NCI-H1048 (cell line): ENCODE results near the gene SKAP1.

ENCODE experiments used
- DNase-seq: peaks from one replicate; lab custom pipeline; 2025; lab: John Stamatoyannopoulos, UW

SKAP1 gene

DNA sequence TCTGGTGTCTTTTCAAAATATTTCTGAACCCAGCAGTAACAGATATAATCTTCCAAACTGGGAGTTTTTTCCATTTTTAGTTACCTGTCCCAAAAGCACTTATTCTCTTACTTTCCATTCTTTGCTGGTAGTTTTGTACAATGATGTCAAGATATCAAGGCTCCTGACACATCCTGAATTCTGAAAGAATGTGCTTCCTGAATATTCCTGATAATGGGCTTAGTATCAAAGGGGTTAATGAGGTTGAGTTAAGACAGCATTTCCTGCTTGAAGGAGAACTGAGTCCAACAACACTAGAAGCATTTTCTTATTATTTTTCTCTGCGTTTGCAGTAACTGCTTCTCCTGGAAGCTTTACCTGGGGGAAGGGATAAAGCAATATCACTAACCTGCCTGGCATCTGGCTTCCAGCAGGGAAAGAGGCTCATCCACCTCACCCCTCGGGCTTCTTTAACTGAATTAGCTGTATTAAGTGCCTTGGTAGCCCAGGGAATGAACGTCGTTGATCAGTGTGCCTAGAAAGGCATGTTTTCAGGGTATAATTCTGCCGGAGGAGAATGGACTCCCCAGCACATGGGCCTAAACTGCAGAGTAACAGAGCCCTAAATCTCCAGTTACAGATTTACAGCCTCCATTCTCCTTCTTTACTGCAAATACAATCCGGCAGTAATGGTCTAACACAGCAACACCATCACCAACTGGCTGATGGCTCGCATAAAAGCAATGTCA, 188.1 kb downstream of the SKAP1 start:
- no peak for DNase-seq

DNA sequence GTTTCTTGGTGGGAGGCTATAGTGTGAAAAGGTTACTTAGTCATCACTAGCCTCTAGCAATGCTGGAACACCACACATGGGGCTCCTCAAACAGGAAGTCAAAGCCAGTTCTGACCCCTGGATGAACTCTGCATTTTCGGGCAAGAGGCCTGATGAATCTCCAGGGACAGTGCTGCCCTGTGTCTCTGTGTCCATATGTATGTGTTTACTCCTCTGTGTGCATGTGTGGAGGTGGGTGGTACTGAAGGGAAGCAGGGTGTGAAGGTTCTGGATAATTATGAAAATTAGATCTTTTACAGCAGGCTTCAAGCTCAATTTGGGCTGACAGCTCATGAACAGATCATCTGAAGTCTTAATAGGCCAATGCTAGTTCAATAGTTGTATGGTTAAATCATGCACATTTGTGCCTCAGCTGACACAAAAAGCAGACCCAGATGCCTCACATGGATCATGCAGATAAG, 188.9 kb downstream of the SKAP1 start:
- DNase-seq, result no peak

DNA sequence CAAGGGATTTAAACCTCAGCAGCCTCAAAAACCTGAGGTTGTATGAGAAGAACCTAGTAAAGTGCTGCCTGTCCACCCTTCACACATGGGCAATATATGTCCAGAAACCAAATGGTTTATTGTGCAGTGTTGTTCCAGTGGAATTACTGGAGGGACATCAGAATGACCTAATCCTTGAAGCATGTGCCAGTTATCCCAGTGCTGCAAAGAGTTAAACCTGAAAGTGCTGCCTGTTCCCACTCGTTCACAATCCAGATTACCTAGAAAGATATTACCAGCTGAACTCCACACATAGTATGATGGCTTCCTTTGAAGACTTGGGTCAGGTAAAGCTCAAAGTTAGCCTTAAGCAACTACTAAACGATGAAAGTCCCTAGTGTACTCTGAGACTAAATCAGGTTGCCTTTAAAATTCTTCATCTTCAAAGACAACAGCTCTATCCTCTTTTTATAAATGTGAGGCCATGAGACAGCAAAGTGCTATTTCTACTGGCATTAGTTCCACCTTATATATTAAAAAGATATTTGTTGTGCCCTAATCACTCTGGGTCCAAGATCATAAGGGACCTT, 189.4 kb downstream of the SKAP1 start:
- DNase-seq, result no peak

DNA sequence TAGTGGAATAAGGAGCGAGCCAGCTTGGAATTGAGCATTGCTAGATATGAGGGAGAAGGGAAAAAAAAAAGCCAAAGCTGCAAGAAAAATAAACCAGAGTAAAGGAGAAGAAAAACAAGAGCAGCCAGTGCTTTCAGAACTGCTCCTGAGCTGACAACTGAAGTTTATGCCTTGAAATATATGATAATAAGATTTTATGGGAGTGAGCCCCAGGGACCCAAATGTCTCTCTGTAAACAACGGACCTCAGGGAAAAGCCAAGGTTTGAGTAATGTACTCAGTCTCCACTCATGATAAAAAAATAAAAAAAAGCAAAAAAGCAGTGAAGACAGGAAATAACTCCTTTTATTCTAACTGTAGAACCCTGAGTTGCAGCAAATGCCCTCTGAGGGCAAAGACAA, 189.9 kb downstream of the SKAP1 start:
- no peak for DNase-seq

DNA sequence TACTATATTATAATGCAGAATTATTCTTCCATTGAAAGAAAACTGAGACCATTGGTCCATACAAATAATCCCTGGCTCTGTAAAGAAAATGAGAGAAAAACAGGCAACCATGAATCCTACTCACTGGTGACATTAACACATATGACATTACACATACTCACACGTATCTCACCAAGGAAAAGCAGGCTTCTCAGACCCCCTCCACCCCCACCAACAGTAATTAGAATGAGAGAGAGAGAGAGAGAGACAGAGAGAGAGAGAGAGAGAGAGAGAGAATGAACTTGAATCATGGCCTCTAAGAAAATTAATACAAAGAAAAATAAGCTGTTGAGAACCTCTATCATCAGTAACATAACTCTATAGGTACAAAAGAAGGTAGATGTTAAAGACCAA, 190.4 kb downstream of the SKAP1 start:
- no peak for DNase-seq

DNA sequence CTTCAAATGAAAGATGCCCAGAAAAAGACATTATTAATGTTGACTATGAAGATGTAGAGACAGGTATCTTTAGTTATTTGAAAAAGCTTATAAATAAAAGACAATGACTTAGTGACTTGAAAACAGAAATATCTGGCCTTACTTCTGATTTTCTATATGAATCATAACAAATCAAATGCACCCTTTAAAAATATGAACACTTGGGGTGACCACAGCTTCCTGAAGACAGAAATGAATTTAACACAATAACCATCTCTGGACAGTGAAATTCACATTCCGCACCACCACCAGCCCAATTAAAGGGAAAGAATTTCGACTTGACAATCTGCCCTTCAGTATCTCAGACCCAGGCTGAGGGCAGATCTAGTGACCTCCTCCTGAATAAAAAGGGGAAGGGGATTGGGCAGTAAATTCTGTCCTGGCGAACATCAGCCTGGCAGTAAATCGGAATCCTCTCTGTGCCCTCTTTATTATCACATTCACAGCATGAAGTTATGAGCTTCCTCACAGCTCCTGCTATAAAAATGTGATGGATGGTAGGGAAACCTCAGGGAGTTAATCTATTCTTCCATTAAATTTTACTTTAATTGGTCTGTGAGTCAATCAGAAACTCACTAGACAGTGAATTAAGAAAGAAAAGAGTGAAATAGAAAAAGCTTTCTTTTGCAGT, 190.9 kb downstream of the SKAP1 start:
- DNase-seq, result no peak

DNA sequence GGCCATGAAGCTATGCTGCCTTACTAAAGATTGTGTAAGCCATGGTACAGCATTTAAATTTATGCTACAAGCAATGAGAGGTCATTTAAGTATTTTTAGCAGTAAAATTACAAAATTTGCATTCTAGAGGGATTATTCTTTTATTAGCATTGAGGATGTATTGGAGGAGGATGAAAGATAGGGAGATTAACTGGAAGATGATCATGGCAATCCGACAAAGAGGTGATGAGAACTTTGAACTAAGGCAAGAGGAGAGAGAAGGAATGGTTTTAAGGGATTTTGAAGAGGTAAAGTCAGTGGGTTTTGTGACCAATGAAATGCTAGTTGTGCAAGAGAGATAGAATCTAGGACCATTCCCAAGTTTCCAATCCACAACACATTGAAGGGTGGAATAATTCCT, 192.6 kb downstream of the SKAP1 start:
- DNase-seq, result no peak

DNA sequence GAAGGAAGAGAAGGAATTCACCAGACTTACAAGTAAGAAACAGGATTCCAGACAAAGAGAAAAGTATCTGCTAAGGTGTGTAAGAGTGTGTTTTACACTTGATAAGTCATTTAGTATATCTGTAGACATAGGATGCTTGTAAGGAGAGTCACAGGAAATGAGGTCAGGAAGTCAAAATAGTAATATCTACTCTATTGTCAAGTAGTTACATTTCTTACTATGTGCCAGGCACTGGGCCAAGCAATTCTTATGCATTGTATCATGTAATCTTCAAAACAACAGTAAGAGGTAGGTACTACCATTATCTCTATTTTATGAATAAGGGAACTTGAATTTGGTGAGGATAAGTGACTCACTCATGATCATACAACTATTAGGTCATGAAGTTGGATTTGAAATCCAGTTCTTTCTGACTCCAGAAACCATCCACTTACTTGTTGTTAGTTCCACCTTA, 193.3 kb downstream of the SKAP1 start:
- no peak for DNase-seq

DNA sequence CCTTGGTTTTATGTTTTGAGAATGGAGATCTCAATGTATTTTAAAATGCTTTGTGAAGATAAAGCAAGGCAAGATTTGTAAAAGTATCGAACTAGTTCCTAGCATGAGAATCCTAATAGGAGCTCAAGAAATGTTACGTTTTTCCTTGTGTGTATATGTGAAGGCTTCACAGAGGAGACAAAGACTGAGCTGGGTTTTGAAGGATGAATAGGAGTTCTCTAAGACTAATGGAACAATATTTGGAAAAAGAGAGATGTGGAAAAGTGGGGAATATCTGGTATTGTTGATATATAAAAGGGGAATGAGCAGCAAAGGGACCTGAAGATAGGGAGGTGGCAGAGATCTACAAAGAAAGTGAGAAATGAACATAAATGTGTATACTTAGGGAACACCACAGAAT, 195.1 kb downstream of the SKAP1 start:
- no peak for DNase-seq

DNA sequence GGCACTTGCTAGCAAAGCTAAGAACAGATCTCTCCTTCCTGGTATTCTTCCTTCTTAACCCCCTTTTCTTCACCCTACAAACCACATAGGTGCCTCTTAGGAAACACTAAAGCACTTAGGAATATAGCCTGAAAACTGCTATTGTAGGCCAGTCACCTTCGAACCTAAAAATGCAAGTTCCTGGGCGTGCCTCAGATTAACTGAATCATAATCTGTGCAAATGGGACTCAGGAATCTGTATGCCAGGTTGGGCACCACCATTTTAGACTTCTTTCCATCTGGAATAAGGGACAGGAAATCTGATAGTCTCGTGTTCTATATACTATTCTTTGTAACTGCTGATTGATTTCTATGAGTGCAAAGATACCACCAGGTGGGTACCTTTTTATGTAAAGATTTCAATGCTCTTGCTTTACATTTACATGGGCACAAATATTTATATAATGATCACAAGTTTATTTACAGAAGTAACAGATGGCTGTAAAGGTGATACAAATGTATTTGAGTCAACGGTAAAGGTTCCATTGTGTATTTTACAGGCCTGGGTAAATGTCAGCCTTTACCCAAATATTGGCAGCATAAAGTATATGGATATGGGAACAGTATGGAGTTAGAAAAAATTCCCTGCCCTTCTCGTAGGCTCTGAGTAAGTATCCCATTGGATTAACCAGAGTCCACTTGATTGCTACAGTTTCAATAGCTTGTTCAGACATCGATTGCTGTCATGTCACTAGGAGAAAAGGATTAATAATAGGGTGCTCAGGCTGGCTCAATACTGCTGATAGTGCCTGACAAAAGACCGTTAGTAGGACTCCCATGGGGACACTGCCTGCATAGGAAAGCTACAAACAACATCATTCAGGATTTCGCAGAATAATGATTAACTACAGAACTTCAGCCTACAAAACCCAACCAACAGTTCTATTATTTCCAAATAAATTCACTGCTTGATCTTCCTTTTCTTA, 197.7 kb downstream of the SKAP1 start:
- DNase-seq, result no peak

DNA sequence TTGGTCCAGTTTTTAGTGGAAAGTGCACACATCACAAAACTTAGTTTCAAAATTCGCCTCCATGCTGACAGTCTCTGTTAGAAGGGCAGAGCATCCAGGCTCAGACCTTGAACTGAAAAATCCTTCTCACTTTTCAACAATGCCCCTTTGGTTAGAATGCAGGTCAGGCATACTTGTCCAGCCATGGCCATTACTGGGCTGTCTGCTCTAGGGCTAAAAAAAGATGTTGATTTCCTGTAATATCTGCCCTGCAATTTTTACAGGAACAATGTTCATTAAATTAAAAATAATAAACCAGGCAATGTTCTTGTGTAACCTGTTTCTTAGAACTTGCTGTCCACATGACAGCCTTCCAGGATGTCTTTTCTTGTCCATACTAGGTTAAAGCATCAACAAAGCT, 200.1 kb downstream of the SKAP1 start:
- DNase-seq, result no peak

DNA sequence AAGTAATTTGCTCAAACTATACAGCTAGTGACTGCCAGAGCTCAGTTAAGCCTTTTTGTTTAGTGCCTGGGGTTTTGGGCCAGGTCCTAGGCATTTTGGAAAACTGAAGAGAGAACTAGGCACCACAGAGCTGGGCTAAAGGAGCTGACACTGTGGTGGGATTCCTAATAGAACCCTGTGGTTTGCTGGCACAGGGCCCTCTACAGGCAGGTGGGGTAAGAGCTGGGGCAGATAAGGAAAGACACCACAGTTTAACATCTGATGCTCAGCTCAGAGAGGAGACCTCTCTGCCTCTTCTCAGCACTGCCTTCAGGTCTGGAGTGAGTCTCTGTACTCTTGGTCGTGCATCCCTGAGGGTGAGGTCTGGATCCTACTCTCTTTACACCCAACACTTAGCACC, 201.3 kb downstream of the SKAP1 start:
- no peak for DNase-seq

DNA sequence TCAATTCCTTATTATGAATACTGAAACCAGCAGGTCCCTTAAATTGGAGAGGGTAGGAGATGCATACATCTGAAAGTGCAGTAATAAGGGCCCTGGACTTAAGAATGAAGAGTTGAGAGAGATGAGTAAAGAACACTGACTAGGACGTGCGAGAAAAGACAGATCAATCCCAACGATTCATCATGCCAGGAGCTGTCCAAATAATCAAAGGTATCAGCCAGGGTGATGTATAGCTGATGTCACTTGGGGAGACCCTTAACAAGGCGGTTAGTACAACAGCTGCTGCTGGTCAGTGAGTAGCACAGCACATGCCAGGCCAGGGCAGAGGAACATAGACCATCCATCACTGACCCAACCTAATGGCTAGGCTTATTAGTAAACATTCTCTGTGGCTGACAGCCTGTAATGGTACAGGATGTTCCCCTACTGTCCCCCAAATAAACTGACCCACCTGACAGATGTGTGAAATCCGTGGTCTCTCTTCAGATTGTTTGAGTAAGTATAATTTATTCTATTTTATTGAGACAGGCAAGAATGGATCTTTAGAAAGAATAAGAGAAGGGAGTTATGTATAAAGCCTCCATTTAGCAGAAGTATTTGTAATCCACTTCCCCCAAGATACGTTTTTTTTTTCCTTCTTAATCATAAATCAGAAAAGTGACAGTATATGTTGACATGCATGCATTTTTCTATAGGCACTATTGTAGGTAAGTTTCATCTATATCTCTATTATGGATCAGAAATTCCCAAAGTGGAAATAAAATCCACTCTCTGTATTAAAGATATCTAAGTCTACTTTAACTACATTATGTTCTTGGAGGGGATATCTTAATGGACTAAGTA, 204.1 kb downstream of the SKAP1 start:
- no peak for DNase-seq

DNA sequence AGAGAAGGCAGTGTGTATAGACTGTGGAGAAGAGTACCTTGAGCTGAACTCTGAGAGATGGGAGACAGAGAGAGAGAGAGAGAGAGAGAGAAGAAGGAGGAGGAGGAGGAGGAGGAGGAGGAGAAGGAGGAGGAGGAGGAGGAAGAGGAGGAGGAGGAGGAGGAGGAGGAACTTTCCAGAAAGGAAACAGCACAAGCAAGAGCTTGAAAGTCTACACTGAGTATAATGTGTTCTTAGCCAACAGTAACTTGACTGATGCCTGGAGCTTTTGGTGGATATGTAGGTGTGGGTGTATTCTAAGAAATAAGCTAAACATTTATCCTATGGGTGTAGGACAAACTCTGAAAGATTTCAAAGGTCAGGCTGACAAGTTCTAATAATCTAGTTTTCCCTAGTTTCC, 206.1 kb downstream of the SKAP1 start:
- no peak for DNase-seq

DNA sequence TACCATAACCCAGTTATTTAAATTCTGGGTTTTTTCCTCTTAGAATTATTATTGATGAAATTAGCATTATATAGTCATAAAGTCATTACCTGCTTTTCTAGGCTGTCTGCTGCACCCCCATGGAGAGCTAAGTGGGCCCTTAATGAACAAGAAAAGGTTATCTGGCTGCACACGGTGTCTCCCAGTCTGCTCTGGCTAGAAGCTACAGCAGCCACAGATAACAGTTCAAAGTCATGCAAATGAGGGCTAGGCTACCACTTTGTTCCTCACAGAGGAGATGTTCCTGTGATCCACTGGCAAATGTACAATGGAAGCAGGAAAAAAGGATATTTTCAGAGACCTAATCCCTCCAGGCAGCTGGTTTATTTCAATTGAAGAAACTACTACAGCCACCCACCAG, 210.4 kb downstream of the SKAP1 start:
- no peak for DNase-seq

DNA sequence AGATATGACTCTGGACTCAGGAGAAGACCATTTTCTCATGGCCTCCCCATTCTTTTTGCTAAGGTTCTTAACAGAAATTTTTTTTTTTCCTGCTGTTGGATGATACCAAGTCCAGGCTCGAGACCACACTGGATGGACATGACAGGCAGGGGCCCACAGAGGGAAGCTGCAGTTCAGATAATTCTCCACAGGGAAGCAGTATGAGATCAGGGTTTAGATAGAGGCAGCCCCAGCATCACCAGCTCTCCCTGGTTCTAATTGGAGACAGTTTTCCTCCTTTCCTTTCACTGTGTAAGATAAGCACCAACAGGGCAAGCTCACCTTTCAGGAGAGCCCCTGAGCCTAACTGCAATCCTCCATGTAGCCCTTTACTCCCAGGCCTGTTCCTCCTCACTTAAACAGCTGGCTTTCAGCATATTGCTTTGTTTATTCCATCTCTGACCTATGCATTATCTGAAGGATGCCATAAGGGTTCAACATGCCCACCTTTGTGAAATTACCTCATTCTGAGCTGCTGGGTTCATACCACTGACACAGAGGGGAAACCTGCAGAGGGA, 214.4 kb downstream of the SKAP1 start:
- DNase-seq, result no peak

DNA sequence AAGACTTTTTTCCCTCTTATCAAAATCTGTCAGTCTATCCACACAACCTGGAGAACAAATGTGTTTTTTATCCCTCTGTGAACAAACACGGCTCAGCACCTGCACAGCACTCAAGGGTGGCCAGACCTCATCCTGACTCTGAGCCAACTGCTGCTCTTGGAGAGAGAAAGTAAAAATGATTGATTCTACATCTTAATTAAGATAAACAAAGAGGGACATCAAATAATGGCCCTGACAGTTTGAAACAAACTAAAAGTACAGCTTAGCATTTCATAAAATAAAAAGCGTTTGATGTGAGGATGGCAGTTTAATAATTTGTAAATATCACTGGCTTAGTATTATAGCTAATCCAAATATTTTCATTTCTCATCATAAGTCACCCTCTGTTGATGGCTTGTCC, 216.2 kb downstream of the SKAP1 start:
- no peak for DNase-seq

DNA sequence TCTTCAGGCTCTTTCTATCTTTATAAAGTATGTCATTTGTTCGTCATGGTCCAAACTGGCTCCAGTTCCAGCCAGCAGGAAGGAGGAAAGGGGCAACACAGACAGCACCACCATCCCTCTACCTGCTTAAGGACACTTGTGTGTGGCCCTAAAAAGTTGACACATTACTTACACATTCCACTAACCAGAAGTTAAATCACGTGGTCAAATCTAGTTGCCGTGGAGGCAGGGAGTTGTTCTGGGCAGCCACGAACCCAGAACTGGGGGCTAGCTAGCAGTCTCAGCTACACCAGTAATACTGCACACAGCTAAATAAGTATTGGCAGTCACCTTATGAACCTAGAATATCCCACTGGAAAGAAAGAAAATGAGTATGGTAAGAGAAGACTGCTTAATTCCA, 218.2 kb downstream of the SKAP1 start:
- DNase-seq, result no peak

DNA sequence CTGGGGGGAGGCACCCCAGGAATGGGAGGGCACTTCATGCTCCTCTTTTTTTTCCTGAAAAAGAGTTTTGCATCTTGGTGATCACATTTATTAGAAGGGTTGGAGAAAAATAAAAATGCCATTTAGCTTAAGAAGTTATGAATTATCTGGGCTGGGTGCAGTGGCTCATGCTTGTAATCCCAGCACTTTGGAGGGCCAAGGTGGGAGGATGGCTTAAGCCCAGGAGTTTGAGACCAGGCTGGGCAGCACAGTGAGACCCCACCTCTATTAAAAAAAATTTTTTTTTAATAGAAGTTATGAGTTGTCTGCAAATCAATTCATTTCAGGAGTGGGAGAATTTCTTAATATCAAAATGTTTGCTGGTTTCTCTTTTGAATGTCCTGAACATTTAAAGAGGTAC, 219.0 kb downstream of the SKAP1 start:
- no peak for DNase-seq

DNA sequence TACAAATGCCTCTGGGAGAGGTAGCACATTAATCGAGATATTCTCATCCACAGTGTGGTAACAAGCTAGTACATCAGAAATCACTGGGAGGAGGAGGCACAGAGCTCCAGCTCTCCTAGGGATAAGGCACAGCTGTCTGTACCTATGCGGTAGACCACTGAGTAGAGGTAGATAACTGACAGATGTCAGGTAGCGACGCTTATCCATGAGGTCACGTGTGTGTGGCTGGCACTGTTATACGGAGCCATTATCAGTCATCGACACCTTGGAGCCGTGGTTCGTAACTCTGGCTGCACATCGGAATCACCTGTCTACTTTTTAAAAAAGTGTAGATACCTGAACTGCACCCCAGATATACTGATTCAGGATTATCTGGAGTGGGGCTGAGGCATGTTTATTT, 220.0 kb downstream of the SKAP1 start:
- no peak for DNase-seq
